GM23338 (cell line): Measurements from ENCODE around the gene R3HDM4. TPM values are rescaled to one million over a fixed set of nuclear protein-coding genes. Genes with fewer than 3 reads are reported as not detected.

Source experiments
- ATAC-seq: fragments of 200-7000 bp; cut with Tn5 transposase; 3 replicates; pipeline ENCODE4 v1.9.1; 2020
- DNase-seq: peaks from one replicate; pipeline ENCODE4 v3.0.0-alpha.2; 2015; ENCODE audit warnings: low spot score
- H2AFZ ChIP-seq: fragments of 200-600 bp; sonication (generic); 2 replicates; pipeline ENCODE4 v1.8.0; 2016; ENCODE audit warnings: antibody characterized with exemption, mild to moderate bottlenecking, moderate library complexity
- H3F3A ChIP-seq: fragments of 200-600 bp; sonication (generic); replicated peaks from 2 replicates; pipeline ENCODE4 v1.8.0; 2017; ENCODE audit warnings: antibody characterized with exemption, mixed run types, low read depth
- H3K27ac ChIP-seq: fragments of 200-600 bp; sonication (generic); 2 replicates; pipeline ENCODE4 v1.6.1; 2016; ENCODE audit warnings: low read depth
- H3K27me3 ChIP-seq: fragments of 200-600 bp; sonication (generic); 2 replicates; pipeline ENCODE4 v1.8.0; 2016; ENCODE audit warnings: mild to moderate bottlenecking, mixed run types, moderate library complexity; ENCODE audit not compliant: insufficient read depth
- H3K36me3 ChIP-seq: fragments of 200-600 bp; sonication (generic); 2 replicates; pipeline ENCODE4 v1.8.0; 2016; ENCODE audit warnings: mild to moderate bottlenecking; ENCODE audit not compliant: insufficient read depth
- H3K4me1 ChIP-seq: fragments of 200-600 bp; sonication (generic); 2 replicates; pipeline ENCODE4 v1.8.0; 2016; ENCODE audit warnings: mild to moderate bottlenecking, moderate library complexity; ENCODE audit not compliant: insufficient read depth
- H3K4me2 ChIP-seq: fragments of 200-600 bp; sonication (generic); 2 replicates; pipeline ENCODE4 v1.7.1; 2017; ENCODE audit warnings: mixed run types
- H3K4me3 ChIP-seq: fragments of 200-600 bp; sonication (generic); 2 replicates; pipeline ENCODE4 v1.6.1; 2016; ENCODE audit warnings: mixed run types
- H3K79me2 ChIP-seq: fragments of 200-600 bp; sonication (generic); replicated peaks from 2 replicates; pipeline ENCODE4 v1.8.0; 2017; ENCODE audit warnings: mild to moderate bottlenecking; ENCODE audit not compliant: insufficient read depth
- H3K9me2 ChIP-seq: fragments of 200-600 bp; sonication (generic); 2 replicates; pipeline ENCODE4 v1.8.0; 2017; ENCODE audit not compliant: insufficient read depth
- H4K20me1 ChIP-seq: fragments of 200-600 bp; sonication (generic); replicated peaks from 2 replicates; pipeline ENCODE4 v1.8.0; 2017; ENCODE audit warnings: mild to moderate bottlenecking; ENCODE audit not compliant: insufficient read depth
- H3K27ac Mint-ChIP-seq: 2 replicates; pipeline ENCODE4 v1.8.0; 2020; ENCODE audit warnings: inconsistent platforms, mild to moderate bottlenecking, moderate library complexity, mixed read lengths
- H3K27me3 Mint-ChIP-seq: 3 replicates; pipeline ENCODE4 v1.8.0; 2022; ENCODE audit warnings: low read depth, mild to moderate bottlenecking, moderate library complexity, mixed read lengths, inconsistent platforms; ENCODE audit not compliant: insufficient read depth, poor library complexity
- H3K36me3 Mint-ChIP-seq: 3 replicates; pipeline ENCODE4 v1.8.0; 2021; ENCODE audit warnings: low read depth, mild to moderate bottlenecking, inconsistent platforms, moderate library complexity, mixed read lengths
- H3K4me1 Mint-ChIP-seq: 3 replicates; pipeline ENCODE4 v1.8.0; 2020; ENCODE audit warnings: mild to moderate bottlenecking, inconsistent platforms, mixed read lengths
- H3K4me3 Mint-ChIP-seq: 3 replicates; pipeline ENCODE4 v1.8.0; 2021; ENCODE audit warnings: moderate library complexity, mild to moderate bottlenecking, inconsistent platforms, mixed read lengths
- H3K9me3 Mint-ChIP-seq: 3 replicates; pipeline ENCODE4 v1.8.0; 2020; ENCODE audit warnings: moderate library complexity, mild to moderate bottlenecking, inconsistent platforms, mixed read lengths
- CREB1 ChIP-seq: fragments of 250-450 bp; sonication (Bioruptor Pico); IDR thresholded peaks from 2 replicates; pipeline ENCODE4 v1.5.0; 2020; ENCODE audit warnings: low read depth, mild to moderate bottlenecking, moderate library complexity
- EZH2 ChIP-seq: fragments of 200-600 bp; sonication (generic); IDR thresholded peaks from one replicate; pipeline ENCODE4 v1.8.0; 2017; ENCODE audit warnings: antibody characterized with exemption, mild to moderate bottlenecking, low read depth; ENCODE audit not compliant: unreplicated experiment
- JUNB ChIP-seq: IDR thresholded peaks from one replicate; pipeline ENCODE4 v1.6.1; 2016; ENCODE audit warnings: antibody characterized with exemption; ENCODE audit not compliant: unreplicated experiment
- NANOG ChIP-seq: IDR thresholded peaks from 2 replicates; pipeline ENCODE4 v1.6.1; 2016; ENCODE audit warnings: antibody characterized with exemption, borderline replicate concordance
- polyA plus RNA-seq: library from polyadenylated mRNA; unstranded; fragments of >200 nt; fragmentation: Nextera tagmentation; extraction: Ambion mirVana; gene quantifications from 2 replicates; pipeline ENCODE4 v1.2.1, GENCODE V29; 2016
- total RNA-seq: library from RNA; depleted of rRNA; stranded (reverse); fragments of >200 nt; shearing (Covaris generic); gene quantifications from 2 replicates; pipeline ENCODE4 v1.2.3, GENCODE V29; 2014
- TF ChIP-seq, protein P1 (sequence below): IDR thresholded peaks from 2 replicates; pipeline ENCODE4 v1.6.1; 2016; ENCODE audit warnings: antibody characterized with exemption
- TF ChIP-seq, protein P2 (sequence below): fragments of 250-450 bp; sonication (Bioruptor Pico); IDR thresholded peaks from 2 replicates; pipeline ENCODE4 v1.5.0; 2020; ENCODE audit warnings: mild to moderate bottlenecking, moderate library complexity
- TF ChIP-seq, protein P3 (sequence below): IDR thresholded peaks from one replicate; pipeline ENCODE4 v1.6.1; 2018; ENCODE audit warnings: antibody characterized with exemption; ENCODE audit not compliant: unreplicated experiment

Gene R3HDM4
- total and polyA plus RNA-seq, 2 experiments from 2014 or later, result 76.5 to 87.1 TPM

DNA sequence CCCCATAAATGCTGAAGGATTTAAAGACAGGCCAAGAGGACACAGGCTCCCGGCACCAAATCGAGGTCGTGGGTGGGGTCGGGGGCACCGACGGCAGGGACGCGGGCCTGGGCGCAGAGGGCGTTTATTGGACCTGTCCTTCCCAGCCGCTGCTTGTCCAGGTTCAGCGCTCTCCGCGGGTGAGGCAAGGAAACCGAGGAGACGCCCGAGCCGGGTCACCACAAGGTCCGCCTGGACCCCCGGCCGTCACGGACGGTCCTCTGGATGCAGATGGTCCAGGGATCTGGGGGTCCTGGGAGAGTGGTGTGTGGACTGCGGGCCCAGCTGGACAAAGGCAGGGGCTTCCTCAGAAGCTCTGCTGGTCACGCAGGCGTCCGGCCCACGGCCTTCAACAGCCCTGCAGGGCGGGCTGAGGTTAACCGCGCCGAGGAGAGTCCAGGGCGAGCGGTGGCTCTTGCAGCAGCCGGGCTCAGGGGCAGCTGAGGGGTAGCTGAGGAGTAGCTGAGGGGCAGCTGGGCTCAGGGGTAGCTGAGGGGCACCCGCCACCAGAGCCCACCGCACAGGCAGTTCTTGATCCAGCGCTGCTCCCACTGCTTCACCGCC lies 45.1 kb downstream of the R3HDM4 start:
- Mint-ChIP-seq H3K4me3 (no peak overlapping the region), H3K4me1 (peaks cover 5% of the 10 kb centered on the region)
- no peak overlapping the region for H3K27ac ChIP-seq

DNA sequence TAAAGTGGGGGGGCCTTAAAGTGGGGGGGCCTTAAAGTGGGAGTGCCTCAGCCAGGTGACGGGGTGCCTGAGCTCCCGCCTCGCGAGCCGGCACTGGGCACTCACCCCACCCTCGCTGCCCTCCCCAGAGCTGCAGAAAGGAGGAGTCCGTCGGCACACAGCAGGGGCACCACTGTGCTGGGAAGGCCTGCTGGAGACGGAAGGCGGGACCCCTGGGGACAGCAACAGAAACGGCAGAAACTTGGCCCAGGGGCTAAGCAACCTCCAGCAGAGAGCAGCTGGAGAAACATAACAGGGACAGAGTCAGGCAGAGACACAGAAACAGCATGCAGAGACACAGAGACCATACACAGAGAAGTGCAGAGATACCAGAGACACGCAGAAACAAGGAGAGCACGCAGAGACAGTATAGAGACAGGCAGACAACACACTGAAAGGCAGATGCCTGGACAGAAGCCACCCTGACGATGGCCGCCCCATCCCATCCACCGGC lies 45.7 kb downstream of the R3HDM4 start:
- H3K4me3 Mint-ChIP-seq, result no peak overlapping the region
- H3K36me3 Mint-ChIP-seq, result peaks cover 27% of the 10 kb centered on the region
- Histone ChIP-seq H3K79me2 (no peaks in the 10 kb centered on the region), H3K27ac (no peak overlapping the region), H3K36me3 (no peaks in the 10 kb centered on the region), H2AFZ (no peak overlapping the region), H3K4me2 (no peak overlapping the region), H4K20me1 (peaks cover 9% of the 10 kb centered on the region; the same call in 1 of the 2 replicates), H3F3A (peaks cover 33% of the 10 kb centered on the region), H3K4me3 (no peak overlapping the region), H3K9me2 (no peaks in the 10 kb centered on the region), H3K4me1 (no peaks in the 10 kb centered on the region), H3K27me3 (peaks cover 4% of the 10 kb centered on the region; the same call in 1 of the 2 replicates)
- H3K9me3 Mint-ChIP-seq, result peaks cover 7% of the 10 kb centered on the region
- TF ChIP-seq CREB1 (CRISPR knock-in tag), result no peak
- TF ChIP-seq, protein P1, sequence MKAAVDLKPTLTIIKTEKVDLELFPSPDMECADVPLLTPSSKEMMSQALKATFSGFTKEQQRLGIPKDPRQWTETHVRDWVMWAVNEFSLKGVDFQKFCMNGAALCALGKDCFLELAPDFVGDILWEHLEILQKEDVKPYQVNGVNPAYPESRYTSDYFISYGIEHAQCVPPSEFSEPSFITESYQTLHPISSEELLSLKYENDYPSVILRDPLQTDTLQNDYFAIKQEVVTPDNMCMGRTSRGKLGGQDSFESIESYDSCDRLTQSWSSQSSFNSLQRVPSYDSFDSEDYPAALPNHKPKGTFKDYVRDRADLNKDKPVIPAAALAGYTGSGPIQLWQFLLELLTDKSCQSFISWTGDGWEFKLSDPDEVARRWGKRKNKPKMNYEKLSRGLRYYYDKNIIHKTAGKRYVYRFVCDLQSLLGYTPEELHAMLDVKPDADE, result no peak
- no peak for TF ChIP-seq NANOG
- TF ChIP-seq, protein P2, sequence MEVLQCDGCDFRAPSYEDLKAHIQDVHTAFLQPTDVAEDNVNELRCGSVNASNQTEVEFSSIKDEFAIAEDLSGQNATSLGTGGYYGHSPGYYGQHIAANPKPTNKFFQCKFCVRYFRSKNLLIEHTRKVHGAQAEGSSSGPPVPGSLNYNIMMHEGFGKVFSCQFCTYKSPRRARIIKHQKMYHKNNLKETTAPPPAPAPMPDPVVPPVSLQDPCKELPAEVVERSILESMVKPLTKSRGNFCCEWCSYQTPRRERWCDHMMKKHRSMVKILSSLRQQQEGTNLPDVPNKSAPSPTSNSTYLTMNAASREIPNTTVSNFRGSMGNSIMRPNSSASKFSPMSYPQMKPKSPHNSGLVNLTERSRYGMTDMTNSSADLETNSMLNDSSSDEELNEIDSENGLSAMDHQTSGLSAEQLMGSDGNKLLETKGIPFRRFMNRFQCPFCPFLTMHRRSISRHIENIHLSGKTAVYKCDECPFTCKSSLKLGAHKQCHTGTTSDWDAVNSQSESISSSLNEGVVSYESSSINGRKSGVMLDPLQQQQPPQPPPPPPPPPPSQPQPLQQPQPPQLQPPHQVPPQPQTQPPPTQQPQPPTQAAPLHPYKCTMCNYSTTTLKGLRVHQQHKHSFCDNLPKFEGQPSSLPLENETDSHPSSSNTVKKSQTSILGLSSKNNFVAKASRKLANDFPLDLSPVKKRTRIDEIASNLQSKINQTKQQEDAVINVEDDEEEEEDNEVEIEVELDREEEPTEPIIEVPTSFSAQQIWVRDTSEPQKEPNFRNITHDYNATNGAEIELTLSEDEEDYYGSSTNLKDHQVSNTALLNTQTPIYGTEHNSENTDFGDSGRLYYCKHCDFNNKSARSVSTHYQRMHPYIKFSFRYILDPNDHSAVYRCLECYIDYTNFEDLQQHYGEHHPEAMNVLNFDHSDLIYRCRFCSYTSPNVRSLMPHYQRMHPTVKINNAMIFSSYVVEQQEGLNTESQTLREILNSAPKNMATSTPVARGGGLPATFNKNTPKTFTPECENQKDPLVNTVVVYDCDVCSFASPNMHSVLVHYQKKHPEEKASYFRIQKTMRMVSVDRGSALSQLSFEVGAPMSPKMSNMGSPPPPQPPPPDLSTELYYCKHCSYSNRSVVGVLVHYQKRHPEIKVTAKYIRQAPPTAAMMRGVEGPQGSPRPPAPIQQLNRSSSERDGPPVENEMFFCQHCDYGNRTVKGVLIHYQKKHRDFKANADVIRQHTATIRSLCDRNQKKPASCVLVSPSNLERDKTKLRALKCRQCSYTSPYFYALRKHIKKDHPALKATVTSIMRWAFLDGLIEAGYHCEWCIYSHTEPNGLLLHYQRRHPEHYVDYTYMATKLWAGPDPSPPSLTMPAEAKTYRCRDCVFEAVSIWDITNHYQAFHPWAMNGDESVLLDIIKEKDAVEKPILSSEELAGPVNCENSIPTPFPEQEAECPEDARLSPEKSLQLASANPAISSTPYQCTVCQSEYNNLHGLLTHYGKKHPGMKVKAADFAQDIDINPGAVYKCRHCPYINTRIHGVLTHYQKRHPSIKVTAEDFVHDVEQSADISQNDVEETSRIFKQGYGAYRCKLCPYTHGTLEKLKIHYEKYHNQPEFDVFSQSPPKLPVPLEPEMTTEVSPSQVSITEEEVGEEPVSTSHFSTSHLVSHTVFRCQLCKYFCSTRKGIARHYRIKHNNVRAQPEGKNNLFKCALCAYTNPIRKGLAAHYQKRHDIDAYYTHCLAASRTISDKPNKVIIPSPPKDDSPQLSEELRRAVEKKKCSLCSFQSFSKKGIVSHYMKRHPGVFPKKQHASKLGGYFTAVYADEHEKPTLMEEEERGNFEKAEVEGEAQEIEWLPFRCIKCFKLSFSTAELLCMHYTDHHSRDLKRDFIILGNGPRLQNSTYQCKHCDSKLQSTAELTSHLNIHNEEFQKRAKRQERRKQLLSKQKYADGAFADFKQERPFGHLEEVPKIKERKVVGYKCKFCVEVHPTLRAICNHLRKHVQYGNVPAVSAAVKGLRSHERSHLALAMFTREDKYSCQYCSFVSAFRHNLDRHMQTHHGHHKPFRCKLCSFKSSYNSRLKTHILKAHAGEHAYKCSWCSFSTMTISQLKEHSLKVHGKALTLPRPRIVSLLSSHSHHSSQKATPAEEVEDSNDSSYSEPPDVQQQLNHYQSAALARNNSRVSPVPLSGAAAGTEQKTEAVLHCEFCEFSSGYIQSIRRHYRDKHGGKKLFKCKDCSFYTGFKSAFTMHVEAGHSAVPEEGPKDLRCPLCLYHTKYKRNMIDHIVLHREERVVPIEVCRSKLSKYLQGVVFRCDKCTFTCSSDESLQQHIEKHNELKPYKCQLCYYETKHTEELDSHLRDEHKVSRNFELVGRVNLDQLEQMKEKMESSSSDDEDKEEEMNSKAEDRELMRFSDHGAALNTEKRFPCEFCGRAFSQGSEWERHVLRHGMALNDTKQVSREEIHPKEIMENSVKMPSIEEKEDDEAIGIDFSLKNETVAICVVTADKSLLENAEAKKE (CRISPR knock-in tag), result no peak
- TF ChIP-seq, protein P3, sequence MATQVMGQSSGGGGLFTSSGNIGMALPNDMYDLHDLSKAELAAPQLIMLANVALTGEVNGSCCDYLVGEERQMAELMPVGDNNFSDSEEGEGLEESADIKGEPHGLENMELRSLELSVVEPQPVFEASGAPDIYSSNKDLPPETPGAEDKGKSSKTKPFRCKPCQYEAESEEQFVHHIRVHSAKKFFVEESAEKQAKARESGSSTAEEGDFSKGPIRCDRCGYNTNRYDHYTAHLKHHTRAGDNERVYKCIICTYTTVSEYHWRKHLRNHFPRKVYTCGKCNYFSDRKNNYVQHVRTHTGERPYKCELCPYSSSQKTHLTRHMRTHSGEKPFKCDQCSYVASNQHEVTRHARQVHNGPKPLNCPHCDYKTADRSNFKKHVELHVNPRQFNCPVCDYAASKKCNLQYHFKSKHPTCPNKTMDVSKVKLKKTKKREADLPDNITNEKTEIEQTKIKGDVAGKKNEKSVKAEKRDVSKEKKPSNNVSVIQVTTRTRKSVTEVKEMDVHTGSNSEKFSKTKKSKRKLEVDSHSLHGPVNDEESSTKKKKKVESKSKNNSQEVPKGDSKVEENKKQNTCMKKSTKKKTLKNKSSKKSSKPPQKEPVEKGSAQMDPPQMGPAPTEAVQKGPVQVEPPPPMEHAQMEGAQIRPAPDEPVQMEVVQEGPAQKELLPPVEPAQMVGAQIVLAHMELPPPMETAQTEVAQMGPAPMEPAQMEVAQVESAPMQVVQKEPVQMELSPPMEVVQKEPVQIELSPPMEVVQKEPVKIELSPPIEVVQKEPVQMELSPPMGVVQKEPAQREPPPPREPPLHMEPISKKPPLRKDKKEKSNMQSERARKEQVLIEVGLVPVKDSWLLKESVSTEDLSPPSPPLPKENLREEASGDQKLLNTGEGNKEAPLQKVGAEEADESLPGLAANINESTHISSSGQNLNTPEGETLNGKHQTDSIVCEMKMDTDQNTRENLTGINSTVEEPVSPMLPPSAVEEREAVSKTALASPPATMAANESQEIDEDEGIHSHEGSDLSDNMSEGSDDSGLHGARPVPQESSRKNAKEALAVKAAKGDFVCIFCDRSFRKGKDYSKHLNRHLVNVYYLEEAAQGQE, result no peak
- TF ChIP-seq EZH2, result no peak
- TF ChIP-seq JUNB, result no peak
- no peak overlapping the region for H3K27ac Mint-ChIP-seq
- peaks cover 29% of the 10 kb centered on the region for H3K27me3 Mint-ChIP-seq
- H3K4me1 Mint-ChIP-seq, result peaks cover 5% of the 10 kb centered on the region
- ATAC-seq (peak; percentile 13), DNase-seq (no peak)

More for the DNA sequence above, 45.1 kb downstream of the R3HDM4 start:
- H3K4me1 ChIP-seq, result no peaks in the 10 kb centered on the region
- DNase-seq (no peak), ATAC-seq (no peak)
- TF ChIP-seq CREB1 (CRISPR knock-in tag), result no peak
- H3K79me2 ChIP-seq, result no peaks in the 10 kb centered on the region
- H3K4me2 ChIP-seq, result no peak overlapping the region
- H3K27me3 Mint-ChIP-seq, result peaks cover 30% of the 10 kb centered on the region
- H2AFZ ChIP-seq, result no peak overlapping the region
- peaks cover 32% of the 10 kb centered on the region for H3F3A ChIP-seq
- no peaks in the 10 kb centered on the region for H3K9me2 ChIP-seq
- peaks cover 33% of the 10 kb centered on the region for H3K36me3 Mint-ChIP-seq
- H3K4me3 ChIP-seq, result no peak overlapping the region
- H4K20me1 ChIP-seq, result peaks cover 9% of the 10 kb centered on the region; the same call in 1 of the 2 replicates
- peaks cover 11% of the 10 kb centered on the region for H3K9me3 Mint-ChIP-seq
- peaks cover 4% of the 10 kb centered on the region; the same call in 1 of the 2 replicates for H3K27me3 ChIP-seq
- H3K27ac Mint-ChIP-seq, result no peak overlapping the region
- no peaks in the 10 kb centered on the region for H3K36me3 ChIP-seq
